ENCODE results near the gene CAMTA1.

Gene CAMTA1

DNA sequence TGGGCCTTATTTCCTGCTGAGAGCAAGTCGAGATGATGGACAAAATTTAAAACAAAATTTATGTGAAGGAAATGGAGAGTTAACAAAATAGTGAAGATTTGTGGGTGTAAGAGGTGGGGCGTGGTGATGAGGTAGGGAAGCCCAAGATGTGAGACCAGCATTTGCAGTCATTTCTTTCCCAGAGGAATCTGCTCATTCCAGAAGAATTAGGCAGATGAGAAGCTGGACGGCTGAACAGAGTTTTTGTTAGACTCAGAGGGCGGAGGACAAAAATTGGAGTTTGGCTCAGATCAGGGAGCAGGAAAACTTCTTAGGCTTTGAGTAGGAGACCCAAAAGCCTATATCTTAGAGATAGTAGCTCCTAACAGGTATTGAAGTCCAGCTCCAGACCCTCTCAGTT is 65.3 kb downstream of the CAMTA1 start:
- ChIA-PET CTCF (no interaction called here), POLR2A (ENCODE audit: low non-redundant PET) (no interaction called here)
- DNase-seq (ENCODE audit: low spot score): no peak
- TF ChIP-seq, protein P1, sequence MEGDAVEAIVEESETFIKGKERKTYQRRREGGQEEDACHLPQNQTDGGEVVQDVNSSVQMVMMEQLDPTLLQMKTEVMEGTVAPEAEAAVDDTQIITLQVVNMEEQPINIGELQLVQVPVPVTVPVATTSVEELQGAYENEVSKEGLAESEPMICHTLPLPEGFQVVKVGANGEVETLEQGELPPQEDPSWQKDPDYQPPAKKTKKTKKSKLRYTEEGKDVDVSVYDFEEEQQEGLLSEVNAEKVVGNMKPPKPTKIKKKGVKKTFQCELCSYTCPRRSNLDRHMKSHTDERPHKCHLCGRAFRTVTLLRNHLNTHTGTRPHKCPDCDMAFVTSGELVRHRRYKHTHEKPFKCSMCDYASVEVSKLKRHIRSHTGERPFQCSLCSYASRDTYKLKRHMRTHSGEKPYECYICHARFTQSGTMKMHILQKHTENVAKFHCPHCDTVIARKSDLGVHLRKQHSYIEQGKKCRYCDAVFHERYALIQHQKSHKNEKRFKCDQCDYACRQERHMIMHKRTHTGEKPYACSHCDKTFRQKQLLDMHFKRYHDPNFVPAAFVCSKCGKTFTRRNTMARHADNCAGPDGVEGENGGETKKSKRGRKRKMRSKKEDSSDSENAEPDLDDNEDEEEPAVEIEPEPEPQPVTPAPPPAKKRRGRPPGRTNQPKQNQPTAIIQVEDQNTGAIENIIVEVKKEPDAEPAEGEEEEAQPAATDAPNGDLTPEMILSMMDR (conservative IDR thresholded peaks at IDR 0.05; ENCODE audit: low read depth): no peak
- H3K27ac ChIP-seq: no peak overlapping the region

DNA sequence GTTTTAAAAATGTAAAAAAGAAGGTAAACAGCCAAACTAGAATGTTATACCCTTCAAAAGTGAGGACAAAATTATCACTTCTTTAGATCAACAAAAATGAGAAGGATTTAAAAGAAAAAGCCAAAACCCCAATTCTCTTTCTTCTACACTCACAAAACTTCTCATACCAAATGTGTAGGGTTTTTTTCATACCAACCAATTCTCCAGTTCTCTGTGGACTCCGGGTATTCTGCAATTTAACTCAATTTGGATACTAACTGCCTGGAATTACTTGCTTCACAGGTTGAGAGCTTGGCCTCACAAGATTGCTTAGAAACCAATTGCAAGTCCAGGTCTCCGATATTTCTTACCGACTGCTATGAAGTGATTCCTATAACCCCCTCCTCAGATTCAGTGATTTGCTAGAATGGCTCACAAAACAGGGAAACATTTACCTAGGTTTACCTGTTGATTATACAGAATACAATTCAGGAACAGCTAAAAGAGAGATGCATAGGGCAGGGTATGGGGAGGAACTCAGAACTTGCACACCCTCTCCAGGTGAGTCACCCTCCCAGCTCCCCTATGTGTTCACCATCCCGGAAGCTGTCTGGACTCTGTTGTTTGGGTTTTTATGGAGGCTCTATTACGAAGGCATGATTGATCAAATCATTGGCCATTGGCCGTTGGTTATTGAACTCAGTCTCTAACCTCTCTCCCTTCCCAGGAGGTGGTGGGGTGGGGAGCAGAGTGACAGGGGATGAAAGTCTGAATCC is 67.1 kb downstream of the CAMTA1 start:
- TF ChIP-seq, protein P1 (conservative IDR thresholded peaks at IDR 0.05; ENCODE audit: low read depth): no peak
- CTCF ChIA-PET: interaction anchor here (0.6 kb wide), 1 partner anchor 18 kb away, joined by 3 read pairs; no protein-coding TSS in a partner anchor
- no peak for DNase-seq (ENCODE audit: low spot score)
- POLR2A ChIA-PET (ENCODE audit: low non-redundant PET): no interaction called here
- H3K27ac ChIP-seq: no peak overlapping the region

DNA sequence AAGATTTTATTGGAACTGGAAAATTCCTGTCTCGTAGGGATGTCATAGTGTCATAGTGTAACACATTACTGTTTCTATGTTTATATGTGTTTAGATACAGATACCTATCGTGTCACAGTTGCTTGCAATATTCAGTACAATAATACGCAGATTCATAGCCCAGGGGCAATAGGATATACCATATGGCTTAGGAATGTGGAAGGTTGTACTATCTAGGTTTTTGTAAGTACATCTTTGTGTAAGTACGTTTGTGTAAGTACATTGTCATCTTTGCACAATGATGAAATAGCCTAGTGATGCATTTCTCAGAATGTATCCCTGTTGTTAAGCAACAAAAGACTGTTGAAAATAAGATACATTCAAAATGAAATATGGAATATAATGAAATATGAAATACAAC is 68.9 kb downstream of the CAMTA1 start:
- no peak overlapping the region for H3K27ac ChIP-seq
- ChIA-PET CTCF (no interaction called here), POLR2A (ENCODE audit: low non-redundant PET) (no interaction called here)
- DNase-seq (ENCODE audit: low spot score): no peak
- TF ChIP-seq, protein P1 (conservative IDR thresholded peaks at IDR 0.05; ENCODE audit: low read depth): no peak

DNA sequence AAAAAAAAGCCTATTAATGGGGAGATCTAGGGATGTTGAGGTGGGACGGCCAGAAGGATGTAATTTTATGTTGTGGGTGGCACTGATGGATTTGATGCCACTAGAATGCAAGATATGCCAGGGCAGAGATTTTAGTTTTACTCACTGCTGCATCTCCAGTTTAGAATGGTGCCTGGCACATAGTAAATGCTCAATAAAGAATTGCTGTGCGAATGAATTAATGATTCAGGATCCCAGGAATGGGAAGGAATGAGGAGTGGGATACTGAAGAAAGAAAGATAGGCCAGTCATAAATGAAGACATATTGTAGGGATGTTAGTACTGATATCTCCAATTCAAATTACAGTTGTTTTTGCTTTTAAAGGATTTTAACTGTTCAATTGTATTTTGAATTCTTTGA is 72.6 kb downstream of the CAMTA1 start:
- no peak for DNase-seq (ENCODE audit: low spot score)
- CTCF ChIA-PET: interaction anchor here (0.6 kb wide), 1 partner anchor 449 kb away, joined by 4 read pairs; no protein-coding TSS in a partner anchor

DNA sequence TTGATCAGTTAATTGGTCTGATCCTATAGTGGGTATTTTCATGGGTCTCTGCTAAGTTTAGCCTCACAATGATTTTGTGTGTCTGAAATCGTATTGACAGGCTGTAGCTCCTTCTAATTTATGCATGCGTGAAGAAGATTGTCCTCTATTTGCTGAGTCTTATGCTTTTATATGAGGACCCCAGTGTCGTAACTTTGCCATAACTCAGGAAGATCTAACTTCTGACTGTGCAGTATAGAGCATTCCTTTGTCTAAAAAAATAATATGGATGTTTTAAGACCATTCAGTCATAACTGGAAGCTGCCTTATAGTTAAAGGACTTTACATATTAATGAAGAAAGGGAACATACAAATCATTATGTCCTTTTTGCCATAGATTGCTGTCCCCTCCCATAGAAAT is 73.3 kb downstream of the CAMTA1 start:
- CTCF ChIA-PET: interaction anchor here (0.6 to 0.7 kb wide), 2 partner anchors 278 to 449 kb away, joined by 3 to 4 read pairs; no protein-coding TSS in a partner anchor
- no peak overlapping the region for H3K27ac ChIP-seq

More for the DNA sequence above, 72.6 kb downstream of the CAMTA1 start:
- H3K27ac ChIP-seq: no peak overlapping the region
- POLR2A ChIA-PET (ENCODE audit: low non-redundant PET): no interaction called here
- TF ChIP-seq, protein P1 (conservative IDR thresholded peaks at IDR 0.05; ENCODE audit: low read depth): no peak

DNA sequence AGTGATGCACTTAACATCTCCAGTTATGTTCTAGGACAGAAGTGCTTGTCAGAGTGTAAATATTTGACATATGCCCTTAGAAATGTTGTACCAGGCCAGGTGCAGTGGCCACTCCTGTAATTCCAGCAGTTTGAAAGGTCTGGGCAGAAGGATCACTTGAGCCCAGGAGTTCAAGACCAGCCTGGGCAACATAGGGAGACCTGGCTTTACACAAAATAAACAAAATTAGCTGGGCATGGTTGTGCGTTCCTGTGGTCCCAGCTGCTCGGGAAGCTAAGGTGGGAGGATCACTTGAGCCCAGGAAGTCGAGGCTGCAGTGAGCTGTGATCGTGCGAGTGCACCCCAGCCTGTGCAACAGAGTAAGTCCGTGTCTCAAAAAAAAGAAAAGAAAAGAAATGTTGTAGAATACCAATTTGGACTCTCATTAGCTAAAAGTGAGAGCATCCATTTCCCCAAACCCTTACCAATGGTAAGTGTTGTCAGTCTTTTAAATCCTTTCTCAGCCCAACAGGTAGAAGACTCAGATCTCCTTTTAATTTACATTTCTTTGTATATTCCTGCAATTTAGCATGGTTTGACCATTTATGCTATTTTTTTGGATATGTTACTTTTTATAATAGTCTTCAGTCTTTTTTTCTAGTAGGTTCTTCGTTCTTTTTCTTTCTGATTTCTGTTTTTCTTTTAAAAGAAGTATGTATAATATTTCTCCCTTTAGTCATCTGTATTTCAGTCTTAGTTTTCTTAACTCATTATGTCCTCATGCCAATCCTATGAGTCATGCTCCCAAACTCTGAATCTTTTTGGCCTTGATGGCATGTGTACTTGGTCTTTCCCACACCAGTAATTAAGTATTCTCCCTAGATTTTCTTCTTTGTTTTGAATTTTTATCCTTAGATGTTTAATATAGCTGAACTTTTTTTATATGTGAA is 74.4 kb downstream of the CAMTA1 start:
- TF ChIP-seq, protein P1 (conservative IDR thresholded peaks at IDR 0.05; ENCODE audit: low read depth): no peak
- POLR2A ChIA-PET (ENCODE audit: low non-redundant PET): no interaction called here
- H3K27ac ChIP-seq: peak overlapping the region; percentile 85
- CTCF ChIA-PET: interaction anchor here (0.5 kb wide), 1 partner anchor 10 kb away, joined by 3 read pairs; no protein-coding TSS in a partner anchor
- DNase-seq (ENCODE audit: low spot score): peak; percentile 65

More for the DNA sequence above, 73.3 kb downstream of the CAMTA1 start:
- no peak for DNase-seq (ENCODE audit: low spot score)
- POLR2A ChIA-PET (ENCODE audit: low non-redundant PET): no interaction called here
- TF ChIP-seq, protein P1 (conservative IDR thresholded peaks at IDR 0.05; ENCODE audit: low read depth): no peak
